Measurements from ENCODE around the gene C11orf16. TPM values are rescaled to one million over a fixed set of nuclear protein-coding genes. Genes with fewer than 3 reads are reported as not detected.
A peak's percentile ranks its signal among the peaks of the same experiment; 100 is the strongest.

C11orf16 gene
- total RNA-seq, 3 donors from 2014 or later: not detected

DNA sequence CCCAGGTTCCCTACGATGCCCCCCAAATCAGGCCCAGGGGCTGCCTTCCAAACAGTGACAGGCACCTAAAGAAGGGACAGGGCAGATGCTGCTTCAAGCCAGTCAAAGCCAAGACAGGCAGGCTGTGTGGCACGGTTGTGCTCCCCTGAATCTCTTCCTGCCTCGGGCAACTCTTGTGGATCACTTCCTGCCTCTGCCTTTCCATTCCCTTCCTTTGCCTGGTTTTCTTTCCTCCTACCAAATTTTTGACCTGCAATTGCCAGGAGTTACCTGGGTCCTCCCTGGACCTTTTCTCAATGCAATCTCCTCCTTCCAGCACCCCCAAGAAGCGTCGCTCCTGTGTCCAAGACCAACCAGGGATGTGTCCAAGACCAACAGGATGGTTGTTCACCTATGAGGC is 5.5 kb downstream of the C11orf16 start:
- H3K9me3 ChIP-seq: no peaks in the 10 kb centered on the region
- no peak for DNase-seq (ENCODE audit: low spot score in 2 of 2)
- no peak overlapping the region for H3K27ac ChIP-seq
- intact Hi-C loops (cut with DNase I; ENCODE audit: low total_unique reads): no loop called here
- H3K4me3 ChIP-seq: no peak overlapping the region
- TF ChIP-seq POLR2AphosphoS5 (IDR thresholded peaks at IDR 0.05): no peak
- H3K27me3 ChIP-seq: no peaks in the 10 kb centered on the region
- no peaks in the 10 kb centered on the region for H3K36me3 ChIP-seq
- H3K4me1 ChIP-seq: no peaks in the 10 kb centered on the region

- Histone ChIP-seq H3K36me3 (no peaks in the 10 kb centered on the region), H3K27me3 (no peaks in the 10 kb centered on the region), H3K27ac (no peak overlapping the region), H3K4me3 (no peak overlapping the region), H3K4me1 (no peaks in the 10 kb centered on the region), H3K9me3 (no peaks in the 10 kb centered on the region)
- TF ChIP-seq CTCF (IDR thresholded peaks at IDR 0.05): no peak
- no peak for TF ChIP-seq POLR2A (IDR thresholded peaks at IDR 0.05)
- TF ChIP-seq POLR2AphosphoS5 (IDR thresholded peaks at IDR 0.05): no peak
- no peak for DNase-seq (ENCODE audit: low spot score in 2 of 2)
- intact Hi-C loops (cut with DNase I; ENCODE audit: low total_unique reads): no loop called here
These were observed 6.5 kb downstream of the C11orf16 start for GRCh38 chr11:8926236-8926635.

GRCh38 chr11:8925711-8926110 is 7.0 kb downstream of the C11orf16 start:
- intact Hi-C loops (cut with DNase I; ENCODE audit: low total_unique reads): no loop called here
- no peak for TF ChIP-seq POLR2A (IDR thresholded peaks at IDR 0.05)
- TF ChIP-seq CTCF (IDR thresholded peaks at IDR 0.05): no peak
- TF ChIP-seq POLR2AphosphoS5 (IDR thresholded peaks at IDR 0.05): no peak

DNA sequence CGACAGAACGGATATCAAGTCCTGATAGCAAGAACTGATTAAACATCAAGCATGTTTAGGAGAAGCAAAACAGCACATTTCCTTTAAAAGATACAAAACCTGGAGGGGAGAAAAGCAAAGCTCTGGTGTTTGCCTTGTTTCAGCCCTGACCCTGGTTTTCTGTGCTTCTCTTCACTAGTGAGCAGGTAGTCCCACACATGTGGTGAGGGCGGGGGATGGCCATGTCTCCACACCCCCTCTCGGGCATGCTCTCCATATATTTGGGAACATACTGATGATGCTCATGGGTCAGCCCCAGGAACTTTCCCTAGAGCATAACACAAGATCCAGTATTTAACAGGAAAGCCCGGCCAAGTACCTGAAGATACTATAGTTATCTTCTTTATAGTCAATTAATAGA is 10.1 kb downstream of the C11orf16 start:
- H3K4me1 ChIP-seq: no peaks in the 10 kb centered on the region
- no peaks in the 10 kb centered on the region for H3K27me3 ChIP-seq
- no peak for DNase-seq (ENCODE audit: low spot score in 2 of 2)
- H3K4me3 ChIP-seq: no peak overlapping the region
- intact Hi-C loops (cut with DNase I; ENCODE audit: low total_unique reads): no loop called here
- no peaks in the 10 kb centered on the region for H3K36me3 ChIP-seq
- TF ChIP-seq POLR2A (IDR thresholded peaks at IDR 0.05) (no peak), POLR2AphosphoS5 (IDR thresholded peaks at IDR 0.05) (no peak), CTCF (IDR thresholded peaks at IDR 0.05) (no peak)
- no peak overlapping the region for H3K27ac ChIP-seq
- H3K9me3 ChIP-seq: no peaks in the 10 kb centered on the region

More at GRCh38 chr11:8925711-8926110, 7.0 kb downstream of the C11orf16 start:
- no peaks in the 10 kb centered on the region for H3K27me3 ChIP-seq
- H3K27ac ChIP-seq: no peak overlapping the region
- DNase-seq (ENCODE audit: low spot score in 2 of 2): no peak
- no peak overlapping the region for H3K4me3 ChIP-seq
- H3K4me1 ChIP-seq: no peaks in the 10 kb centered on the region
- no peaks in the 10 kb centered on the region for H3K36me3 ChIP-seq
- H3K9me3 ChIP-seq: no peaks in the 10 kb centered on the region

GRCh38 chr11:8917157-8917825 is 15.5 kb downstream of the C11orf16 start:
- Histone ChIP-seq H3K9me3 (no peaks in the 10 kb centered on the region), H3K4me3 (no peak overlapping the region), H3K36me3 (no peaks in the 10 kb centered on the region), H3K27me3 (no peaks in the 10 kb centered on the region), H3K4me1 (no peaks in the 10 kb centered on the region), H3K27ac (peak overlapping the region; percentile 69)
- no peak for TF ChIP-seq POLR2A (IDR thresholded peaks at IDR 0.05)
- TF ChIP-seq CTCF (IDR thresholded peaks at IDR 0.05): no peak
- peak in 1 of 3 donors; percentile 26 for TF ChIP-seq POLR2AphosphoS5 (IDR thresholded peaks at IDR 0.05)
- peak in 1 of 2 donors; percentile 83 for DNase-seq (ENCODE audit: low spot score in 2 of 2)
- intact Hi-C loops (cut with DNase I; ENCODE audit: low total_unique reads): no loop called here
